HG03520 (cell line): ENCODE data around the gene LIMK1.
A peak's percentile ranks its signal among the peaks of the same experiment; 100 is the strongest.

Experiments used
- ATAC-seq: cut with Tn5 transposase; IDR thresholded peaks from one replicate; pipeline ENCODE4 v1.9.1; 2021; ENCODE audit warnings: mild to moderate bottlenecking, moderate library complexity; ENCODE audit not compliant: unreplicated experiment

The LIMK1 gene

GRCh38 chr7:74053589-74054186 lies 29.9 kb upstream of the LIMK1 start:
- no peak for ATAC-seq

- ATAC-seq = no peak
These were observed 27.3 kb upstream of the LIMK1 start for GRCh38 chr7:74056096-74056915.

DNA sequence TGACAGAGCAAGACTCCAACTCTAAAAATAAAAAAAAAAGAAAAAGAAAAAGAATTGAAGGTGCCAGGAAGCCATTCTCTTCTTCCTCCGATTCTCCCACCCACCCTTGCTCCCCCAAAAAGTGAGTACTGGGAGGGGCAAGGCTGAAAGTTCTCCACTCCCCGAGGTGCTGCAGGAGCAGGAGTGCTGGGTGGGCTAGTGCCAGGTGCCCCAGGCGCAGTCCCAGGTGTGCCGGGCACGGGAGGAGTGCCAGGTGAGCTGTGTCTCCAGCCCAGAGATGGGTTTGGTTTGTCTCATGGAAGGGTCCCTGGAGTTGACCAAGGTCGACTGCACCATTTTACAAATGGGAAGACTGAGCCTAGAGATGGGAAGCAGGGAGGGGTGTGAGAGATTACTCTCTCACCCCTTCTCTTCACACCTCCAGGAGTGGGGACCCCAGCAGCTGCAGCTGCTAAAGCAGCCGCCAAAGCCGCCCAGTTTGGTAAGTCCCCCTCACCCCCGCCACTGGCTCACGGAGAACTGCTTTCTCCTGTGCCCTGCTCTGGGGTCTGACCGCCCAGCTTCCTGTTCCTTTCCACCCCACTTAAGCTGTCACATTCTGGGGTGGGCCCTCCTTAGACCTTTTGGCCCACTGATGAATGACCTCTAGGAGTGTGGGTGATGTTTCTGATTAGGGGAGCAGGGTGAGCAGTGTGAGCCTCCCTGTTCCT lies 26.2 kb upstream of the LIMK1 start:
- no peak for ATAC-seq

DNA sequence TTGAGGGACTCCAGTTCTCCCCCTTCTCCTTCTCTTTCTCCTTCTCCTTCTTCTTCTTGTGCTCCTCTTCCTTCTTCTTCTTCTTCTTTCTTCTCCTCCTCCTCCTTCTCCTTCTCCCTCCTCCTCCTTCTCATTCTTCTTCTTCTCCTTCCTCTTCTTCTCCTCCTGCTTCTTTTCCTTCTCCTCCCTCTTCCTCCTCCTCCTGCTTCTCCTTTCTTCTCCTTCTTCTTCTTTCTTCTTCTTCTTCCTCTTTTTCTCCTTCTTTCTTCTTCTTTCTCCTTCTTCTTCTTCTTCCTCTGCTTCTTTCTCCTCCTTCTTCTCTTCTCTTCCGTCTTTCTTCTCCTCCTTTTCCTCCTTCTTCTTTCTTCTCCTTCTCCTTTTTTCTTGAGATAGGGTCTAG lies 25.6 kb upstream of the LIMK1 start:
- no peak for ATAC-seq

- ATAC-seq = no peak
These were observed 25.1 kb upstream of the LIMK1 start for GRCh38 chr7:74058486-74058885.

GRCh38 chr7:74059037-74059436 lies 24.6 kb upstream of the LIMK1 start:
- no peak for ATAC-seq

DNA sequence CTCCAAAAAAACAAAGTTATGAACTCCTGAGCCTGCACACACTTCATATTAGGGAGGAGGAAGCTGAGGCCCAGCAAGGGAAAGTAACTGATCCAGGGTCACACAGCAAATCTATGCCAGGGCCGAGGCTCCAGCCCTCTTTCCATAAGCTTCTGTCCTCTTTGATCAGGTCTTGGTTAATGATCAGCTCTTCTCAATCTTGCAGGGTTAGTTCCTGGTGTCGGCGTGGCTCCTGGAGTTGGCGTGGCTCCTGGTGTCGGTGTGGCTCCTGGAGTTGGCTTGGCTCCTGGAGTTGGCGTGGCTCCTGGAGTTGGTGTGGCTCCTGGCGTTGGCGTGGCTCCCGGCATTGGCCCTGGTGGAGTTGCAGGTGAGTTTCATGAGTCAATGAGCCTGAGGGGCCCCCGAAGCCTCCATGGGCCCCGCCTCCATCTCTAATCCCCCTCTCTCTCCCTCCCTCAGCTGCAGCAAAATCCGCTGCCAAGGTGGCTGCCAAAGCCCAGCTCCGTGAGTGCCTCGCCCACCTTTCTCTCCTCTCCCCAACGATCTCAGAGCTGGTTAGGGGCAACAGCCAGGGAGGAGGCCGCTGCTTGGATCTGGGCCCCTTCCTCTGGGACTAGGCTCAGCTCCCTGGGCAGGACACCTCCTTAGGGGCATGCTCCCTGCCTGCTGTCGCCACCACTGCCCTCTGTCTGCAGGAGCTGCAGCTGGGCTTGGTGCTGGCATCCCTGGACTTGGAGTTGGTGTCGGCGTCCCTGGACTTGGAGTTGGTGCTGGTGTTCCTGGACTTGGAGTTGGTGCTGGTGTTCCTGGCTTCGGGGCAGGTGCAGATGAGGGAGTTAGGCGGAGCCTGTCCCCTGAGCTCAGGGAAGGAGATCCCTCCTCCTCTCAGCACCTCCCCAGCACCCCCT lies 23.7 kb upstream of the LIMK1 start:
- no peak for ATAC-seq

GRCh38 chr7:74061840-74062539 lies 21.6 kb upstream of the LIMK1 start:
- peak; percentile 75 for ATAC-seq

- ATAC-seq = no peak
These were observed 20.4 kb upstream of the LIMK1 start for GRCh38 chr7:74063223-74063641.

- no peak for ATAC-seq
These were observed 20.0 kb upstream of the LIMK1 start for GRCh38 chr7:74063646-74064045.

DNA sequence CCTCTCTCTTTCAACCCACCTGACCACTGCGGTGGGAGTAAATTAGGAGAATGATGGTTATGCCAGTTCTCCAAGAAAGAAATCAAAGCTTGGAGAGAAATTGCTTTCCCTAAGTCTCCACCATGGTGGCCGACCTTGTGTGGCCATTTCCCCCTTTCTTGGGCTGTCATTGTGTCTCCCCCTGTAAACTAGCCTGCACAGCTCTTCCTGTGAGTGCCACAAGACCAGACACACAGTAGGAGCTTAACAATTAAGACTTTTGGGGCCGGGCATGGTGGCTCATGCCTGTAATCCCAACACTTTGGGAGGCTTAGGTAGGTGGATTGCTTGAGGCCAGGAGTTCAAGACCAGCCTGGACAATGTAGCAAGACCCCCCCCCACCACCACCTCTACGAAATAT lies 18.9 kb upstream of the LIMK1 start:
- ATAC-seq = no peak

GRCh38 chr7:74066626-74067025 lies 17.0 kb upstream of the LIMK1 start:
- no peak for ATAC-seq

DNA sequence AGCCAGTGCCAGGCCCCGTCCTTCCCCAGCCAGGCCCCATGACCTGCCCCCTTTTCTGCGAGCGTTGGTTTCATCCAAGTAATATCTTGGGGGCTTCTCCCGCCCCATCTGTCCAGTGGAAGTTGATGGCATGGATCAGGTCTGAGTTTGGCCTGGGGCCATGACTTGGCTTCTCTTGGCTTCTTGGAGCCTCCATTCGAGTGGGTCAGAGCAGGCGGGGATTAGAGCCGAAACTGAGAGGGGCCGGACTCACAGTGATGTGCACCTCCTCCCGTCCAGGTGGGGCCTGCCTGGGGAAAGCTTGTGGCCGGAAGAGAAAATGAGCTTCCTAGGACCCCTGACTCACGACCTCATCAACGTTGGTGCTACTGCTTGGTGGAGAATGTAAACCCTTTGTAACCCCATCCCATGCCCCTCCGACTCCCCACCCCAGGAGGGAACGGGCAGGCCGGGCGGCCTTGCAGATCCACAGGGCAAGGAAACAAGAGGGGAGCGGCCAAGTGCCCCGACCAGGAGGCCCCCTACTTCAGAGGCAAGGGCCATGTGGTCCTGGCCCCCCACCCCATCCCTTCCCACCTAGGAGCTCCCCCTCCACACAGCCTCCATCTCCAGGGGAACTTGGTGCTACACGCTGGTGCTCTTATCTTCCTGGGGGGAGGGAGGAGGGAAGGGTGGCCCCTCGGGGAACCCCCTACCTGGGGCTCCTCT lies 15.1 kb upstream of the LIMK1 start:
- no peak for ATAC-seq

- no peak for ATAC-seq
These were observed 14.5 kb upstream of the LIMK1 start for GRCh38 chr7:74069086-74069541.

- no peak for ATAC-seq
These were observed 13.6 kb upstream of the LIMK1 start for GRCh38 chr7:74069790-74070618.

- ATAC-seq = no peak
These were observed 13.0 kb upstream of the LIMK1 start for GRCh38 chr7:74070619-74070921.

DNA sequence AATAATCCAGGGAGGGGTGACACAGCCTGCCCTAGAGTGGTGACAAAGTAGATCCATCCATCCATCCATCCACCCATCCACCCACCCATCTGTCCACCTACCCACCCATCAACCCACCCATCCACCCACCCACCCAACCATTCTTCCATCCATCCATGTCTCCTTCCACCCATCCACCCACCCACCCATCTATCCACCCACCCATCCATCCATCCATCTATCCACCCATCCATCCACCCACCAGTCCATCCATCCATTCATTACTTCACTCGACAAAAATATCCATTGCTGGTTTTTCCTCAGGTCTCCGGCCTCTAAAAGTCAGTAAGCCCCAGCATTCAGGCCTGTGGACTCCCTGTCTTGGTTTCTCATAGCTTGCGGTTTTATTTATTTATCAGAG lies 12.5 kb upstream of the LIMK1 start:
- ATAC-seq = no peak

DNA sequence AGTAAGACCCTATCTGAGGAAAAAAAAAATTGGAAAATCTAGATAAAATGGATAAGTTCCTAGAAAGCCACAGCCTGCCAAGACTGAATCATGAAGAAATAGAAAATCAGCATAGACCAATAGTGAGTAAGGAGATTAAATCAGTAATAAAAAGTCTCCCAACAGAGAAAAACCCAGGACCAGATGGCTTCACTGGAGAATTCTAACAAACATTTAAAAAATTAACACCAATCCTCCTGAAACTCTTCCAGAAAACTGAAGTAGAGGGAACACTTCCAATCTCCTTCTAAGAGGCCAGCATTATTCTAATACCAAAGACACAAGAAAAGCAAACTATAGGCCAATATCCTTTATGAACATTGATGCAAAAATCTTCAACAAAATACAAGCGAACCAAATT lies 8.8 kb upstream of the LIMK1 start:
- no peak for ATAC-seq

DNA sequence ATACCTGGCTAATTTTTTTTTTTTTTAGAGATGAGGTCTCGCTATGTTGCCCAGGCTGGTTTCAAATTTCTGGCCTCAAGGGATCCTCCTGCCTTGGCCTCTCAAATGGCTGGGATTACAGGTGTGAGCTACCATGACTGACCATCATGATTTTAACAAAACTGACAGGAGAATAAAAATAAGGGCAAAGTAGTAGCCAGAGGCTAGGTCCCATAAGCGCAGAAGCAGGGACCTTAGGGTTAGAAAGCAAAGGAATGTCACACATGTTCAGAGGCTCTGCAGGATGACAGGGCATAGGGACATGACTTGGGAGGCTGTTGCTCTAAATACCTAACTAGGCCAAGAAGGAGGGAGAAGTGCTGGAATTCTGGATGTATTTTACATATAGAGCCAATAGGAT lies 5.1 kb upstream of the LIMK1 start:
- no peak for ATAC-seq
